Vagina (tissue), 2 donors: Measurements from ENCODE around the gene RSAD2. TPM values are rescaled to one million over a fixed set of nuclear protein-coding genes. Genes with fewer than 3 reads are reported as not detected.

ENCODE experiments used
- DNase-seq, 2 donors: peaks; one replicate each; pipeline ENCODE4 v3.0.0-alpha.2; 2017; ENCODE audit errors: extremely low spot score in 2 of 2
- H3K27ac ChIP-seq: fragments of 200-600 bp; sonication (generic); one replicate; pipeline ENCODE4 v1.5.1; 2019
- H3K27me3 ChIP-seq: fragments of 200-600 bp; sonication (generic); one replicate; pipeline ENCODE4 v1.5.1; 2019
- H3K36me3 ChIP-seq, 2 donors: fragments of 200-600 bp; sonication (generic); one replicate each; pipeline ENCODE4 v1.5.1; 2017 to 2019
- H3K4me1 ChIP-seq: fragments of 200-600 bp; sonication (generic); one replicate; pipeline ENCODE4 v1.5.1; 2019
- H3K4me3 ChIP-seq, 2 donors: fragments of 200-600 bp; sonication (generic); 1 replicate in 1 of 2; 2 replicates in 1 of 2; pipeline ENCODE4 v1.5.1; 2016 to 2019
- H3K9me3 ChIP-seq: fragments of 200-600 bp; sonication (generic); one replicate; pipeline ENCODE4 v1.5.1; 2019
- POLR2A ChIP-seq, 2 donors: fragments of 450-650 bp; IDR thresholded peaks; one replicate each; pipeline ENCODE4 v1.6.1; 2017; ENCODE audit warnings: antibody characterized with exemption in 2 of 2, mild to moderate bottlenecking in 2 of 2, moderate library complexity in 2 of 2
- POLR2AphosphoS5 ChIP-seq, 2 donors: sonication (generic); formaldehyde crosslinking; IDR thresholded peaks; one replicate each; pipeline ENCODE4 v1.9.0; 2017; ENCODE audit warnings: antibody characterized with exemption in 2 of 2, mild to moderate bottlenecking in 2 of 2, low read depth in 1 of 2; ENCODE audit not compliant: insufficient read depth in 1 of 2
- intact Hi-C: fragments of 100-400 bp; cut with DNase I; formaldehyde crosslinking; loops from one replicate; pipeline ENCODE4 v1.15.1; 2023
- total RNA-seq: library from RNA; depleted of rRNA; stranded (reverse); fragments of >200 nt; gene quantifications from one replicate; pipeline ENCODE4 v1.2.3, GENCODE V29; 2016
- TF ChIP-seq, protein P1 (sequence below), 3 experiments: fragments of 450-650 bp in 2 of 3; fragments of 200-600 bp in 1 of 3; sonication (generic) in 1 of 3; IDR thresholded peaks; one replicate each; pipeline ENCODE4 v1.5.1; 2017 to 2019; ENCODE audit warnings: antibody characterized with exemption in 3 of 3, mild to moderate bottlenecking in 2 of 3, moderate library complexity in 2 of 3

The RSAD2 gene
- total RNA-seq, 1 donor from 2014 or later, result 0.25 TPM

DNA sequence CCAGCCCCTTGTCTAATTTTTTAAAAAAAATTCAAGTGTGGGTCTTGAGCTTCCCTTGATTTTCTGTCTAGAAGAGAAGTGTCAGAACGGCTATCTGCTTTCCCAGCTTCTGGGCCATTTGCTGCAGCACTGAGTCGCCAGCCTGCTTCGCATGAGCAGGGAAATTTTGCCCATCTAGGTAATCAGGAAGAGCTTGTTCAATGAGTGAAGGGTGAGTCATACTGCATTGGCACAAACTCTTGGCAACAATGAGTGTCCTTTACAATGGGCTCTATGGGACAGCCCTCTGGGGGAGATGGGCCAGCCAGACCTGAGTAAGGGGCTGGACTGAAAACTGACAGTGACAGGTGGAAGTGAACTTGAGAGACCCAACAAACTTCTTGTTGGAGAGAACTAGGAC lies 37.3 kb downstream of the RSAD2 start:
- Histone ChIP-seq H3K27me3 (no peaks in the 10 kb centered on the region), H3K36me3 (no peaks in the 10 kb centered on the region), H3K4me1 (peaks cover 14% of the 10 kb centered on the region), H3K27ac (no peak overlapping the region), H3K4me3 (no peak overlapping the region), H3K9me3 (no peaks in the 10 kb centered on the region)
- no peak for DNase-seq
- intact Hi-C loops, result loop anchor here (10.0 kb wide), 1 partner anchor 130 kb away; no protein-coding TSS in a partner anchor
- TF ChIP-seq, protein P1, sequence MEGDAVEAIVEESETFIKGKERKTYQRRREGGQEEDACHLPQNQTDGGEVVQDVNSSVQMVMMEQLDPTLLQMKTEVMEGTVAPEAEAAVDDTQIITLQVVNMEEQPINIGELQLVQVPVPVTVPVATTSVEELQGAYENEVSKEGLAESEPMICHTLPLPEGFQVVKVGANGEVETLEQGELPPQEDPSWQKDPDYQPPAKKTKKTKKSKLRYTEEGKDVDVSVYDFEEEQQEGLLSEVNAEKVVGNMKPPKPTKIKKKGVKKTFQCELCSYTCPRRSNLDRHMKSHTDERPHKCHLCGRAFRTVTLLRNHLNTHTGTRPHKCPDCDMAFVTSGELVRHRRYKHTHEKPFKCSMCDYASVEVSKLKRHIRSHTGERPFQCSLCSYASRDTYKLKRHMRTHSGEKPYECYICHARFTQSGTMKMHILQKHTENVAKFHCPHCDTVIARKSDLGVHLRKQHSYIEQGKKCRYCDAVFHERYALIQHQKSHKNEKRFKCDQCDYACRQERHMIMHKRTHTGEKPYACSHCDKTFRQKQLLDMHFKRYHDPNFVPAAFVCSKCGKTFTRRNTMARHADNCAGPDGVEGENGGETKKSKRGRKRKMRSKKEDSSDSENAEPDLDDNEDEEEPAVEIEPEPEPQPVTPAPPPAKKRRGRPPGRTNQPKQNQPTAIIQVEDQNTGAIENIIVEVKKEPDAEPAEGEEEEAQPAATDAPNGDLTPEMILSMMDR (IDR thresholded peaks at IDR 0.05), result no peak
- TF ChIP-seq POLR2AphosphoS5 (IDR thresholded peaks at IDR 0.05; ENCODE audit: insufficient read depth in 1 of 2, low read depth in 1 of 2) (no peak), POLR2A (IDR thresholded peaks at IDR 0.05) (no peak)

DNA sequence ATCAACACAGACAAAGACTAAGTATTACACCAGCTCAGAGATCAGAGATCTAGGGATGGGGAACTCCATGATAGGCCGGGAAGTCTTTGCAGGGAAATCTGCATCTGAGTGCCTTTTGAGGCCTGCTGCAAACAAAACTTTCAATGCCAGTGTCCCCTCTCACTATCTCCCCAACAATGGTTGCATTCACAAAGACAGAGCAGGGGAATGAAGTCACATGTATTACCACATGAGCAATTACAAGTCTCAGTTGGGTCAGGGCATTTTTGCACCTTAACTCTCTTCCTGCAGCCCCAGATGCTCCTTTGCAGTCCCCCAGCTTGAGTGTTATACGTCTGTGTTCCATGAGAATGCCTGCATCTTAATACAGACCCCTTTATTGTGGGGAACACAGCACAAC lies 37.8 kb downstream of the RSAD2 start:
- Histone ChIP-seq H3K36me3 (no peaks in the 10 kb centered on the region), H3K9me3 (no peaks in the 10 kb centered on the region), H3K4me3 (no peak overlapping the region), H3K27ac (no peak overlapping the region), H3K27me3 (no peaks in the 10 kb centered on the region), H3K4me1 (peaks cover 20% of the 10 kb centered on the region)
- intact Hi-C loops, result loop anchor here (10.0 kb wide), 1 partner anchor 129 kb away; no protein-coding TSS in a partner anchor
- TF ChIP-seq, protein P1 (IDR thresholded peaks at IDR 0.05), result no peak
- no peak for TF ChIP-seq POLR2A (IDR thresholded peaks at IDR 0.05)
- no peak for TF ChIP-seq POLR2AphosphoS5 (IDR thresholded peaks at IDR 0.05; ENCODE audit: insufficient read depth in 1 of 2, low read depth in 1 of 2)
- no peak for DNase-seq

DNA sequence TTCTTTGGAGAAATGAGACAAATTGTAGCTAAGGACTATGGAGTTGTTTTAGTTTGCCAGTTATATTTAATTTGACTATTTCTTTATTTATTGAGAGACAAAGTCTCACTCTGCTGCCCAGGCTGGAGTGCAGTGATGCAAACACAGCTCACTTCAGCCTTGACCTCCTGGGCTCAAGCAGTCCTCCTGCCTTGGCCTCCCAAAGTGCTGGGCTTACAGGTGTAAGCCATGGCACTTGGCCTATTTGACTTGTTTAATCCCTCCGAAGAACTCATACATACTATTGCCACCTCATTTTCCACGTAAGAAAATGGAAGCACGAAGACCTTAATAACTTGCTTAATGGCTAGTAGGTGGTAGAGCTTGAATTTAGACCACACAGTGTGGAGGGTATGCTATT lies 38.6 kb downstream of the RSAD2 start:
- H3K9me3 ChIP-seq, result no peaks in the 10 kb centered on the region
- no peak for DNase-seq
- no peak overlapping the region for H3K4me3 ChIP-seq
- H3K27me3 ChIP-seq, result no peaks in the 10 kb centered on the region
- H3K4me1 ChIP-seq, result peaks cover 28% of the 10 kb centered on the region
- H3K27ac ChIP-seq, result no peak overlapping the region
- intact Hi-C loops, result loop anchor here (10.0 kb wide), 1 partner anchor 129 kb away; no protein-coding TSS in a partner anchor
- TF ChIP-seq POLR2A (IDR thresholded peaks at IDR 0.05) (no peak), POLR2AphosphoS5 (IDR thresholded peaks at IDR 0.05; ENCODE audit: insufficient read depth in 1 of 2, low read depth in 1 of 2) (no peak)
- TF ChIP-seq, protein P1 (IDR thresholded peaks at IDR 0.05), result no peak
- no peaks in the 10 kb centered on the region for H3K36me3 ChIP-seq

DNA sequence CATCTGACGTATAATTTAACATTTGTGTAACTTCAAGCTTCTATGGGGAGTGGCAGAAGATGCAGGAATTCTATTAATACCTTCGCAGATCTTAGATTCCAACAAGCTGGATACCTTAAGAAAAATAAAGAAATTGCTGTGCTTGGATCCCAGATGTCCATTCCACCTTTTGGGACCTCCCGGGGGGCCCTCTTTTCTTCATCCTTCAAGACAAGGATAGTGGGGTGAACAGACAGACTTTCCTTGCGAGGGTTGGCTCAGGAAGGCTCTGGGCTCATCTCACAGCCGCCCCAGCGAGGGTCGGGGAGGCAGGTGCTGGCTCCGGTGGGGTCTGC lies 39.1 kb downstream of the RSAD2 start:
- Histone ChIP-seq H3K27me3 (no peaks in the 10 kb centered on the region), H3K27ac (peak overlapping the region; percentile 55), H3K4me3 (peak overlapping the region; percentile 78 to 90), H3K9me3 (no peaks in the 10 kb centered on the region), H3K36me3 (no peaks in the 10 kb centered on the region), H3K4me1 (peaks cover 33% of the 10 kb centered on the region)
- intact Hi-C loops, result loop anchor here (10.0 kb wide), 1 partner anchor 128 kb away; no protein-coding TSS in a partner anchor
- TF ChIP-seq, protein P1 (IDR thresholded peaks at IDR 0.05), result no peak
- TF ChIP-seq POLR2AphosphoS5 (IDR thresholded peaks at IDR 0.05; ENCODE audit: insufficient read depth in 1 of 2, low read depth in 1 of 2), result no peak
- TF ChIP-seq POLR2A (IDR thresholded peaks at IDR 0.05), result no peak
- DNase-seq, result peak in 1 of 2 donors; percentile 87

DNA sequence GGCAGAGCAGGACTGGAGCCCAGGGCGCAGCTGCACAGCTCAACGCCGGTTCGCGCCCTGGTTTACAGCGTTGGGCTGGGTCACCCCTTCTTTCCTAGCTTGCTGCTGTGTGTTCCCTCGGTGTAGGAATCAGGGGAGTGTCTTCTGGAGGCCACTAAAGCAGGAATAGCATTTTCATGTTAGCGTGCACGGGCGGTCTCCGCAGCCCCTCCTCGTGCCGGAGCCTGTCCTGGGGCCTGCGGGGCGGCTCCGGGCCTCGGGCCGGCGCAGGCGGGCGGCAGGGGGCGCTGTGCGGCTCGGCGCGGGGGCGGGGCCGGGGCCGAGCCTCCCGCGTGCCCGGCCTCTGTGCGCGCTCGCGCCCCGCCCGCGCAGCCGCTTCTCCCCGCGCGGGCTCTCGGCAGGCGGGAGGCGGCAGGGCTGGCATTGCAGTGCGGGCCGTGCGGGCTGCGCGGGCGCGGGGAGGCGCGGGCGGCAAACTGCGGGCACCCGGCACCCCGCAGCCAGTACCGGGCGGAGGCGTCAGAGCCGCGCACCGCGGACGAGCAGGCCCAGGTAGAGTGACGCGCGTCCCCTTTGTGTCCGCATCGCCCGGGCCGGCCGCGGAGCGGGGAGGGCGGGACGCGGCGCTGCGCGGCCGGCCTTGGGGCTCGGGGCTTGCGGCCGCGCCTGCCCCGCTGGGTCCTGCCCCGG lies 39.6 kb downstream of the RSAD2 start, which contains the start of gene RNF144A:
RNF144A (plus strand) TSS at position 342 of the 690 bp plus-strand sequence. CDS start 79,515 bp downstream, outside the sequence.
- Histone ChIP-seq H3K4me3 (peak within 1 kb of the TSS; percentile 78 to 90), H3K9me3 (no peaks in the 10 kb centered on the region), H3K4me1 (peaks cover 38% of the 10 kb centered on the region), H3K27ac (peak within 1 kb of the TSS; percentile 87), H3K36me3 (no peaks in the 10 kb centered on the region), H3K27me3 (no peaks in the 10 kb centered on the region)
- peak in 1 of 2 donors; percentile 14 for TF ChIP-seq POLR2AphosphoS5 (IDR thresholded peaks at IDR 0.05; ENCODE audit: insufficient read depth in 1 of 2, low read depth in 1 of 2)
- TF ChIP-seq, protein P1 (IDR thresholded peaks at IDR 0.05), result peak in 2 of 3 experiments; percentile 30 to 61
- TF ChIP-seq POLR2A (IDR thresholded peaks at IDR 0.05), result peak in 1 of 2 donors; percentile 23
- no peak for DNase-seq
- intact Hi-C loops, result loop anchor here (10.0 kb wide), 1 partner anchor 128 kb away; no protein-coding TSS in a partner anchor
